ENCODE data around the gene KCNK10. TPM values are rescaled to one million over a fixed set of nuclear protein-coding genes. Genes with fewer than 3 reads are reported as not detected.

Gene KCNK10
- not detected in 2 replicates for total RNA-seq (2014; rRNA removed; shearing (Covaris generic))

GRCh38 chr14:88323086-88323522 is at the start of gene KCNK10:
KCNK10 (minus strand) TSS chr14:88323269; CDS start chr14:88322798, 471 bp downstream.

Other genes with a start within 250 kb of the KCNK10 start
- gene SPATA7, start 62.4 kb upstream of the KCNK10 start, total RNA-seq (2014; rRNA removed; shearing (Covaris generic)): 3.3 TPM in 2 replicates
- 1.7 and 2.7 TPM in 2 replicates for gene PTPN21, start 231.7 kb upstream of the KCNK10 start, total RNA-seq (2014; rRNA removed; shearing (Covaris generic))
- 41.9 and 46.2 TPM in 2 replicates for gene ZC3H14, start 239.8 kb upstream of the KCNK10 start, total RNA-seq (2014; rRNA removed; shearing (Covaris generic))

Data from A375 (cell line).